ENCODE measurements around the gene C11orf42. TPM values are rescaled to one million over a fixed set of nuclear protein-coding genes. Genes with fewer than 3 reads are reported as not detected.

The C11orf42 gene
- not detected for total RNA-seq

GRCh38 chr11:6205366-6205765 lies at the start of gene C11orf42:
TSS of gene C11orf42 (plus strand) at chr11:6205557. CDS start at chr11:6205616, 59 bp downstream.
- intact Hi-C loops (cut with DNase I) = no loop called here
- H3K27me3 ChIP-seq = no peaks in the 10 kb centered on the region
- peaks cover 0 to 18% of the 10 kb centered on the region in 2 donors for H3K36me3 ChIP-seq
- H3K9me3 ChIP-seq = no peaks in the 10 kb centered on the region
- no peak for TF ChIP-seq POLR2A (IDR thresholded peaks at IDR 0.05)
- TF ChIP-seq CTCF (IDR thresholded peaks at IDR 0.05) = no peak
- WGBS, 2 donors = 91 to 100% methylated on average over 1 of the region's 1 CpG
- H3K4me3 ChIP-seq (replicated peaks in 1 of 3) = no peak within 1 kb of the TSS
- no peak within 1 kb of the TSS for H3K27ac ChIP-seq
- no peak for DNase-seq
- H3K4me1 ChIP-seq = no peaks in the 10 kb centered on the region

GRCh38 chr11:6156628-6157359 lies 48.6 kb upstream of the C11orf42 start:
- Histone ChIP-seq H3K27ac (no peak overlapping the region), H3K36me3 (no peaks in the 10 kb centered on the region), H3K9me3 (no peaks in the 10 kb centered on the region), H3K27me3 (no peaks in the 10 kb centered on the region), H3K4me3 (replicated peaks in 1 of 3) (no peak overlapping the region), H3K4me1 (no peaks in the 10 kb centered on the region)
- TF ChIP-seq CTCF (IDR thresholded peaks at IDR 0.05) = no peak
- TF ChIP-seq POLR2A (IDR thresholded peaks at IDR 0.05) = no peak
- 71 to 74% methylated on average over 7 of the region's 7 CpGs for WGBS, 2 donors
- DNase-seq = no peak
- intact Hi-C loops (cut with DNase I) = no loop called here

GRCh38 chr11:6170226-6170625 lies 35.1 kb upstream of the C11orf42 start, which contains the start of gene OR52B2:
TSS of gene OR52B2 (minus strand) at chr11:6170326. CDS start at chr11:6170326, 0 bp downstream.
- Histone ChIP-seq H3K9me3 (no peaks in the 10 kb centered on the region), H3K27me3 (no peaks in the 10 kb centered on the region), H3K36me3 (no peaks in the 10 kb centered on the region), H3K4me3 (replicated peaks in 1 of 3) (no peak within 1 kb of the TSS), H3K4me1 (no peaks in the 10 kb centered on the region), H3K27ac (no peak within 1 kb of the TSS)
- TF ChIP-seq POLR2A (IDR thresholded peaks at IDR 0.05) = no peak
- TF ChIP-seq CTCF (IDR thresholded peaks at IDR 0.05) = no peak
- DNase-seq = no peak
- intact Hi-C loops (cut with DNase I) = no loop called here
- WGBS, 2 donors = 83 to 88% methylated on average over 1 of the region's 1 CpG

- no peaks in the 10 kb centered on the region for H3K27me3 ChIP-seq
- no peaks in the 10 kb centered on the region for H3K4me1 ChIP-seq
- intact Hi-C loops (cut with DNase I) = no loop called here
- no peaks in the 10 kb centered on the region for H3K36me3 ChIP-seq
- H3K4me3 ChIP-seq (replicated peaks in 1 of 3) = no peak overlapping the region
- WGBS, 2 donors = 33 to 51% methylated on average over 2 of the region's 2 CpGs
- no peak for DNase-seq
- TF ChIP-seq POLR2A (IDR thresholded peaks at IDR 0.05) (no peak), CTCF (IDR thresholded peaks at IDR 0.05) (no peak)
- H3K9me3 ChIP-seq = no peaks in the 10 kb centered on the region
- H3K27ac ChIP-seq = no peak overlapping the region
Measured at GRCh38 chr11:6175440-6175839, 29.9 kb upstream of the C11orf42 start.

GRCh38 chr11:6191742-6192141 lies 13.6 kb upstream of the C11orf42 start:
- H3K4me3 ChIP-seq (replicated peaks in 1 of 3) = no peak overlapping the region
- H3K36me3 ChIP-seq = no peaks in the 10 kb centered on the region
- no peak for TF ChIP-seq POLR2A (IDR thresholded peaks at IDR 0.05)
- no peak for TF ChIP-seq CTCF (IDR thresholded peaks at IDR 0.05)
- H3K27ac ChIP-seq = no peak overlapping the region
- intact Hi-C loops (cut with DNase I) = no loop called here
- H3K9me3 ChIP-seq = no peaks in the 10 kb centered on the region
- no peak for DNase-seq
- no peaks in the 10 kb centered on the region for H3K4me1 ChIP-seq
- H3K27me3 ChIP-seq = no peaks in the 10 kb centered on the region
